ENCODE measurements around the gene SYN1. TPM values are rescaled to one million over a fixed set of nuclear protein-coding genes. Genes with fewer than 3 reads are reported as not detected.

SYN1 gene
- total RNA-seq, 1 experiment from 2014 or later: 11.7 TPM

DNA sequence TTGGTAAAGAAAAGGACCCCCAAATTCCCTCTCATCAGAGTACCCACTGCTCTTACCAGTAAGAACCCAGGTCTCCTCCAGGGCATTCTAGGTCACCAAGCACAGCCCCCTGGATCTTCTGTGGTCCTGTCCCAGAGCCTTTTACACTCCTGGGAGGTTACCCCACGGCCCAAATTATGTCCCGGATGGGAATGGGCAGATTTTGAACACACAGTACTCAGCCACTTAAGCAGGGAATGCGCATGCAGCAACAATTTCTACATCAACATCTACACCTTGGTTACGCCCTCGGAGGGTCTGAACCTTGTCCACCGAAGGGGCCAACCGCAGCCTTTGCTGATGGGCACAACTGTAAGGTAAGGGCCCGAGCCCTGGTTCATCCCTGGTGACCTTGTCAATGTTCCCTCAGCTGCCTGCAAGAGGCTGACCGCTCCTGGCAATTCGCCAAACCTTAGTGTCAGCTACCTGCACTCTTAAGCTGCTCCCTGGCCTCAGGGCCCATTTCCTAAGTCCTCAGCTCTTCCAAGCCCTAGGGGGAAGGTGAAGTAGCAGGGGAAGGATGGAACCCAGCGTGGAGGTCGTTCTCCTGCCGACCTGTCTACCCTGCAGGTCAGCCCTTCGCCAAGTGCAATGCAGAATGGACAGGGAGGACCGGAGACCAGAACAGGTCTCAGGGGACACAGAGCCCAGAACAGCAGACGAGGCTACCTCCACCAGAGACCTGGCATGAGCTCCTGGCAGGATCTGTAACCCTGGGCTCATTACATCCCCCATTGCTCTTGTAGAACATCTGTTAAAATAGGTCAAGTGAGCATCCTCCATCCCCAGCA lies 31.5 kb downstream of the SYN1 start:
- no peaks in the 10 kb centered on the region for H4K20me1 ChIP-seq (ENCODE audit: control insufficient read depth, insufficient read depth, insufficient read length)
- H4K5ac ChIP-seq (ENCODE audit: insufficient read length, low read depth, low read length): no peak overlapping the region
- H3K9me3 ChIP-seq (ENCODE audit: control insufficient read depth, low read depth, low read length): peaks cover 44% of the 10 kb centered on the region
- no peaks in the 10 kb centered on the region for H3K27me3 ChIP-seq (ENCODE audit: insufficient read depth, low read length)
- H3K23me2 ChIP-seq (ENCODE audit: insufficient read length, low read depth, low read length, poor library complexity, severe bottlenecking): no peaks in the 10 kb centered on the region
- no peak overlapping the region for H2BK5ac ChIP-seq (ENCODE audit: insufficient read length, low read length)
- no peaks in the 10 kb centered on the region for H3K4me1 ChIP-seq (ENCODE audit: insufficient read depth, low read length)
- Mint-ChIP-seq H3K4me1 (peaks cover 6 to 11% of the 10 kb centered on the region in 2 experiments; a peak in 2 of 4 replicates), H3K27me3 (ENCODE audit: low read depth) (no peaks in the 10 kb centered on the region; the same call in 1 of the 2 replicates), H3K36me3 (ENCODE audit: insufficient read depth in 1 of 3, low read depth in 3 of 3) (peaks cover 17 to 22% (median 19%) of the 10 kb centered on the region in 3 experiments; a peak in 6 of 7 replicates), H3K27ac (no peak overlapping the region), H3K4me3 (no peak overlapping the region), H3K9me3 (peaks cover 60 to 80% of the 10 kb centered on the region in 2 experiments)
- no peak overlapping the region for H3K4me2 ChIP-seq (ENCODE audit: insufficient read depth, insufficient read length, low read length)
- H2AK5ac ChIP-seq (ENCODE audit: insufficient read length, low read length): no peak overlapping the region
- H3K27ac ChIP-seq (ENCODE audit: insufficient read length, low read depth, low read length): no peak overlapping the region
- H2AFZ ChIP-seq (ENCODE audit: low read length): no peak overlapping the region
- H3K18ac ChIP-seq (ENCODE audit: insufficient read length, low read depth, low read length): no peak overlapping the region
- no peaks in the 10 kb centered on the region for H3K79me2 ChIP-seq (ENCODE audit: insufficient read depth, low read length)
- no CpG with 5 or more reads among the region's 16 CpGs for WGBS (ENCODE audit: extremely low coverage, insufficient read length, low lambda C conversion rate)
- no peak for DNase-seq
- H3K4ac ChIP-seq (ENCODE audit: low read depth, low read length): no peak overlapping the region
- H3K9ac ChIP-seq (ENCODE audit: extremely low read depth, insufficient read length, low read length): no peak overlapping the region
- H2BK120ac ChIP-seq (ENCODE audit: low read depth, low read length, poor library complexity, severe bottlenecking): no peak overlapping the region
- H2BK20ac ChIP-seq (ENCODE audit: low read depth, low read length, poor library complexity, severe bottlenecking): no peak overlapping the region
- H3K56ac ChIP-seq (ENCODE audit: insufficient read length, low read depth, low read length): no peak overlapping the region
- H3K79me1 ChIP-seq (ENCODE audit: insufficient read depth, low read depth, low read length, poor library complexity, severe bottlenecking): no peaks in the 10 kb centered on the region
- no peak overlapping the region for H3K23ac ChIP-seq (ENCODE audit: insufficient read length, low read depth, low read length)
- no peak overlapping the region for H4K8ac ChIP-seq (replicated peaks; ENCODE audit: insufficient read length, low read depth, low read length)
- TF ChIP-seq, protein P1, sequence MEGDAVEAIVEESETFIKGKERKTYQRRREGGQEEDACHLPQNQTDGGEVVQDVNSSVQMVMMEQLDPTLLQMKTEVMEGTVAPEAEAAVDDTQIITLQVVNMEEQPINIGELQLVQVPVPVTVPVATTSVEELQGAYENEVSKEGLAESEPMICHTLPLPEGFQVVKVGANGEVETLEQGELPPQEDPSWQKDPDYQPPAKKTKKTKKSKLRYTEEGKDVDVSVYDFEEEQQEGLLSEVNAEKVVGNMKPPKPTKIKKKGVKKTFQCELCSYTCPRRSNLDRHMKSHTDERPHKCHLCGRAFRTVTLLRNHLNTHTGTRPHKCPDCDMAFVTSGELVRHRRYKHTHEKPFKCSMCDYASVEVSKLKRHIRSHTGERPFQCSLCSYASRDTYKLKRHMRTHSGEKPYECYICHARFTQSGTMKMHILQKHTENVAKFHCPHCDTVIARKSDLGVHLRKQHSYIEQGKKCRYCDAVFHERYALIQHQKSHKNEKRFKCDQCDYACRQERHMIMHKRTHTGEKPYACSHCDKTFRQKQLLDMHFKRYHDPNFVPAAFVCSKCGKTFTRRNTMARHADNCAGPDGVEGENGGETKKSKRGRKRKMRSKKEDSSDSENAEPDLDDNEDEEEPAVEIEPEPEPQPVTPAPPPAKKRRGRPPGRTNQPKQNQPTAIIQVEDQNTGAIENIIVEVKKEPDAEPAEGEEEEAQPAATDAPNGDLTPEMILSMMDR (conservative IDR thresholded peaks at IDR 0.05): no peak
- H3T11ph ChIP-seq (ENCODE audit: low read length): no peak overlapping the region
- no peak overlapping the region for H4K91ac ChIP-seq (ENCODE audit: insufficient read length, low read depth, low read length)
- H3K14ac ChIP-seq (ENCODE audit: insufficient read depth, low read length): no peak overlapping the region
- no peak overlapping the region for H2BK15ac ChIP-seq (ENCODE audit: low read depth, low read length)
- no peak overlapping the region for H2BK12ac ChIP-seq (ENCODE audit: insufficient read length, low read depth, low read length)
